D721Med (cell line): ENCODE data around the gene HBQ1.
"Not testable (repeated sequence)": the region's sequence is repeated elsewhere in the genome, so short reads cannot be mapped to it uniquely, and the experiment has no call there.

ENCODE experiments used
- DNase-seq: peaks from one replicate; pipeline ENCODE4 v3.0.0; 2011; ENCODE audit warnings: low spot score; ENCODE audit not compliant: insufficient read length
- FAIRE-seq: peaks from 2 replicates; lab custom pipeline; 2011; peaks lifted over from hg19 to GRCh38; lab: Jason Lieb, UNC
- TF ChIP-seq, protein P1 (sequence below): IDR thresholded peaks from 2 replicates; pipeline ENCODE4 v1.5.1; 2012; ENCODE audit warnings: mild to moderate bottlenecking, control low read depth; ENCODE audit not compliant: insufficient read depth; ENCODE audit errors: missing control alignments

Gene HBQ1

DNA sequence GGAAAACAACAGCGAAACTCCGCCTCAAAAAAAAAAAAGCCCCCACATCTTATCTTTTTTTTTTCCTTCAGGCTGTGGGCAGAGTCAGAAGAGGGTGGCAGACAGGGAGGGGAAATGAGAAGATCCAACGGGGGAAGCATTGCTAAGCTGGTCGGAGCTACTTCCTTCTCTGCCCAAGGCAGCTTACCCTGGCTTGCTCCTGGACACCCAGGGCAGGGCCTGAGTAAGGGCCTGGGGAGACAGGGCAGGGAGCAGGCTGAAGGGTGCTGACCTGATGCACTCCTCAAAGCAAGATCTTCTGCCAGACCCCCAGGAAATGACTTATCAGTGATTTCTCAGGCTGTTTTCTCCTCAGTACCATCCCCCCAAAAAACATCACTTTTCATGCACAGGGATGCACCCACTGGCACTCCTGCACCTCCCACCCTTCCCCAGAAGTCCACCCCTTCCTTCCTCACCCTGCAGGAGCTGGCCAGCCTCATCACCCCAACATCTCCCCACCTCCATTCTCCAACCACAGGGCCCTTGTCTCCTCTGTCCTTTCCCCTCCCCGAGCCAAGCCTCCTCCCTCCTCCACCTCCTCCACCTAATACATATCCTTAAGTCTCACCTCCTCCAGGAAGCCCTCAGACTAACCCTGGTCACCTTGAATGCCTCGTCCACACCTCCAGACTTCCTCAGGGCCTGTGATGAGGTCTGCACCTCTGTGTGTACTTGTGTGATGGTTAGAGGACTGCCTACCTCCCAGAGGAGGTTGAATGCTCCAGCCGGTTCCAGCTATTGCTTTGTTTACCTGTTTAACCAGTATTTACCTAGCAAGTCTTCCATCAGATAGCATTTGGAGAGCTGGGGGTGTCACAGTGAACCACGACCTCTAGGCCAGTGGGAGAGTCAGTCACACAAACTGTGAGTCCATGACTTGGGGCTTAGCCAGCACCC is 5.0 kb upstream of the HBQ1 start:
- DNase-seq (no peak), FAIRE-seq (no peak)
- TF ChIP-seq, protein P1, sequence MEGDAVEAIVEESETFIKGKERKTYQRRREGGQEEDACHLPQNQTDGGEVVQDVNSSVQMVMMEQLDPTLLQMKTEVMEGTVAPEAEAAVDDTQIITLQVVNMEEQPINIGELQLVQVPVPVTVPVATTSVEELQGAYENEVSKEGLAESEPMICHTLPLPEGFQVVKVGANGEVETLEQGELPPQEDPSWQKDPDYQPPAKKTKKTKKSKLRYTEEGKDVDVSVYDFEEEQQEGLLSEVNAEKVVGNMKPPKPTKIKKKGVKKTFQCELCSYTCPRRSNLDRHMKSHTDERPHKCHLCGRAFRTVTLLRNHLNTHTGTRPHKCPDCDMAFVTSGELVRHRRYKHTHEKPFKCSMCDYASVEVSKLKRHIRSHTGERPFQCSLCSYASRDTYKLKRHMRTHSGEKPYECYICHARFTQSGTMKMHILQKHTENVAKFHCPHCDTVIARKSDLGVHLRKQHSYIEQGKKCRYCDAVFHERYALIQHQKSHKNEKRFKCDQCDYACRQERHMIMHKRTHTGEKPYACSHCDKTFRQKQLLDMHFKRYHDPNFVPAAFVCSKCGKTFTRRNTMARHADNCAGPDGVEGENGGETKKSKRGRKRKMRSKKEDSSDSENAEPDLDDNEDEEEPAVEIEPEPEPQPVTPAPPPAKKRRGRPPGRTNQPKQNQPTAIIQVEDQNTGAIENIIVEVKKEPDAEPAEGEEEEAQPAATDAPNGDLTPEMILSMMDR: no peak

DNA sequence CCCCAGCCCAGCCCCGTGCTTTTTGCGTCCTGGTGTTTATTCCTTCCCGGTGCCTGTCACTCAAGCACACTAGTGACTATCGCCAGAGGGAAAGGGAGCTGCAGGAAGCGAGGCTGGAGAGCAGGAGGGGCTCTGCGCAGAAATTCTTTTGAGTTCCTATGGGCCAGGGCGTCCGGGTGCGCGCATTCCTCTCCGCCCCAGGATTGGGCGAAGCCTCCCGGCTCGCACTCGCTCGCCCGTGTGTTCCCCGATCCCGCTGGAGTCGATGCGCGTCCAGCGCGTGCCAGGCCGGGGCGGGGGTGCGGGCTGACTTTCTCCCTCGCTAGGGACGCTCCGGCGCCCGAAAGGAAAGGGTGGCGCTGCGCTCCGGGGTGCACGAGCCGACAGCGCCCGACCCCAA is 4.3 kb upstream of the HBQ1 start:
- not testable (repeated sequence) for FAIRE-seq, DNase-seq

DNA sequence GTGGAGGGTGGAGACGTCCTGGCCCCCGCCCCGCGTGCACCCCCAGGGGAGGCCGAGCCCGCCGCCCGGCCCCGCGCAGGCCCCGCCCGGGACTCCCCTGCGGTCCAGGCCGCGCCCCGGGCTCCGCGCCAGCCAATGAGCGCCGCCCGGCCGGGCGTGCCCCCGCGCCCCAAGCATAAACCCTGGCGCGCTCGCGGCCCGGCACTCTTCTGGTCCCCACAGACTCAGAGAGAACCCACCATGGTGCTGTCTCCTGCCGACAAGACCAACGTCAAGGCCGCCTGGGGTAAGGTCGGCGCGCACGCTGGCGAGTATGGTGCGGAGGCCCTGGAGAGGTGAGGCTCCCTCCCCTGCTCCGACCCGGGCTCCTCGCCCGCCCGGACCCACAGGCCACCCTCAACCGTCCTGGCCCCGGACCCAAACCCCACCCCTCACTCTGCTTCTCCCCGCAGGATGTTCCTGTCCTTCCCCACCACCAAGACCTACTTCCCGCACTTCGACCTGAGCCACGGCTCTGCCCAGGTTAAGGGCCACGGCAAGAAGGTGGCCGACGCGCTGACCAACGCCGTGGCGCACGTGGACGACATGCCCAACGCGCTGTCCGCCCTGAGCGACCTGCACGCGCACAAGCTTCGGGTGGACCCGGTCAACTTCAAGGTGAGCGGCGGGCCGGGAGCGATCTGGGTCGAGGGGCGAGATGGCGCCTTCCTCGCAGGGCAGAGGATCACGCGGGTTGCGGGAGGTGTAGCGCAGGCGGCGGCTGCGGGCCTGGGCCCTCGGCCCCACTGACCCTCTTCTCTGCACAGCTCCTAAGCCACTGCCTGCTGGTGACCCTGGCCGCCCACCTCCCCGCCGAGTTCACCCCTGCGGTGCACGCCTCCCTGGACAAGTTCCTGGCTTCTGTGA is 3.5 kb upstream of the HBQ1 start, which contains the start of gene HBA1:
Gene HBA1 (plus strand): TSS at position 204 of the 906 bp plus-strand sequence. CDS start 37 bp downstream, at position 241.
- FAIRE-seq: not testable (repeated sequence)

DNA sequence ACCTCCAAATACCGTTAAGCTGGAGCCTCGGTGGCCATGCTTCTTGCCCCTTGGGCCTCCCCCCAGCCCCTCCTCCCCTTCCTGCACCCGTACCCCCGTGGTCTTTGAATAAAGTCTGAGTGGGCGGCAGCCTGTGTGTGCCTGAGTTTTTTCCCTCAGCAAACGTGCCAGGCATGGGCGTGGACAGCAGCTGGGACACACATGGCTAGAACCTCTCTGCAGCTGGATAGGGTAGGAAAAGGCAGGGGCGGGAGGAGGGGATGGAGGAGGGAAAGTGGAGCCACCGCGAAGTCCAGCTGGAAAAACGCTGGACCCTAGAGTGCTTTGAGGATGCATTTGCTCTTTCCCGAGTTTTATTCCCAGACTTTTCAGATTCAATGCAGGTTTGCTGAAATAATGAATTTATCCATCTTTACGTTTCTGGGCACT is 2.9 kb upstream of the HBQ1 start:
- TF ChIP-seq, protein P1: no peak
- DNase-seq (no peak), FAIRE-seq (no peak)

More for the DNA sequence above, 3.5 kb upstream of the HBQ1 start, which contains the start of gene HBA1:
- DNase-seq: not testable (repeated sequence)

DNA sequence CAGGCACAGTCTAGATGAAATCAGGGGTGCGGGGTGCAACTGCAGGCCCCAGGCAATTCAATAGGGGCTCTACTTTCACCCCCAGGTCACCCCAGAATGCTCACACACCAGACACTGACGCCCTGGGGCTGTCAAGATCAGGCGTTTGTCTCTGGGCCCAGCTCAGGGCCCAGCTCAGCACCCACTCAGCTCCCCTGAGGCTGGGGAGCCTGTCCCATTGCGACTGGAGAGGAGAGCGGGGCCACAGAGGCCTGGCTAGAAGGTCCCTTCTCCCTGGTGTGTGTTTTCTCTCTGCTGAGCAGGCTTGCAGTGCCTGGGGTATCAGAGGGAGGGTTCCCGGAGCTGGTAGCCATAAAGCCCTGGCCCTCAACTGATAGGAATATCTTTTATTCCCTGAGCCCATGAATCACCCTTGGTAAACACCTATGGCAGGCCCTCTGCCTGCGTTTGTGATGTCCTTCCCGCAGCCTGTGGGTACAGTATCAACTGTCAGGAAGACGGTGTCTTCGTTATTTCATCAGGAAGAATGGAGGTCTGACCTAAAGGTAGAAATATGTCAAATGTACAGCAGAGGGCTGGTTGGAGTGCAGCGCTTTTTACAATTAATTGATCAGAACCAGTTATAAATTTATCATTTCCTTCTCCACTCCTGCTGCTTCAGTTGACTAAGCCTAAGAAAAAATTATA is 2.1 kb upstream of the HBQ1 start:
- DNase-seq (no peak), FAIRE-seq (no peak)

DNA sequence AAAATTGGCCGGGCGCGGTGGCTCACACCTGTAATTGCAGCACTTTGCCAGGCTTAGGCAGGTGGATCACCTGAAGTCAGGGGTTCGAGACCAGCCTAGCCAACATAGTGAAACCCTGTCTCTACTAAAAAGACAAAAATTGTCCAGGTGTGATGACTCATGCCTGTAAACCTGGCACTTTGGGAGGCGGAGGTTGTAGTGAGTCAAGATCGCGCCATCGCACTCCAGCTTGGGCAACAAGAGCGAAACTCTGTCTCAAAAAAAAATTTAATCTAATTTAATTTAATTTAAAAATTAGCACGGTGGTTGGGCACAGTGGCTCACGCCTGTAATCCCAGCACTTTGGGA is 1.6 kb upstream of the HBQ1 start:
- no peak for FAIRE-seq

More for the DNA sequence above, 2.1 kb upstream of the HBQ1 start:
- TF ChIP-seq, protein P1: no peak

More for the DNA sequence above, 1.6 kb upstream of the HBQ1 start:
- no peak for DNase-seq
- TF ChIP-seq, protein P1: no peak
